Gastrocnemius medialis (tissue), 4 donors: ENCODE results near the gene FAM185A.

Experiments used
- CTCF ChIP-seq, 5 experiments: fragments of 450-650 bp in 3 of 5; fragments of 200-600 bp in 2 of 5; sonication (generic) in 2 of 5; IDR thresholded peaks in 4 of 5; conservative IDR thresholded peaks in 1 of 5; 1 replicate in 4 of 5; 2 replicates in 1 of 5; pipeline ENCODE4 v1.5.1; 2016 to 2019; ENCODE audit warnings: antibody characterized with exemption in 5 of 5, mild to moderate bottlenecking in 3 of 5, moderate library complexity in 3 of 5
- POLR2A ChIP-seq, 2 donors: fragments of 450-650 bp; IDR thresholded peaks; one replicate each; pipeline ENCODE4 v1.6.1; 2017; ENCODE audit warnings: antibody characterized with exemption in 2 of 2, mild to moderate bottlenecking in 2 of 2, moderate library complexity in 2 of 2

GRCh38 chr7:102823390-102824119, 74.8 kb downstream of the FAM185A start:
- TF ChIP-seq POLR2A (IDR thresholded peaks at IDR 0.05): no peak
- TF ChIP-seq CTCF (IDR thresholded peaks at IDR 0.05 in 4 of 5, conservative IDR thresholded peaks at IDR 0.05 in 1 of 5): no peak
